Jurkat, Clone E6-1 (cell line): ENCODE data around the gene ARL15.

ENCODE experiments used
- DNase-seq: peaks from one replicate; pipeline ENCODE4 v3.0.0-alpha.2; 2011; ENCODE audit warnings: low read depth, low spot score
- H3K4me3 ChIP-seq: 2 replicates; pipeline ENCODE4 v1.5.1; 2011; ENCODE audit warnings: mild to moderate bottlenecking, low read length, control low read depth, moderate library complexity

Gene ARL15

GRCh38 chr5:53908757-53909156 is 401.6 kb downstream of the ARL15 start:
- DNase-seq = no peak
- no peak overlapping the region for H3K4me3 ChIP-seq

- DNase-seq = no peak
Measured at GRCh38 chr5:53907827-53908226, 402.5 kb downstream of the ARL15 start.

GRCh38 chr5:53906736-53907135 is 403.6 kb downstream of the ARL15 start:
- DNase-seq = no peak
- no peak overlapping the region for H3K4me3 ChIP-seq

More at GRCh38 chr5:53907827-53908226, 402.5 kb downstream of the ARL15 start:
- H3K4me3 ChIP-seq = no peak overlapping the region

DNA sequence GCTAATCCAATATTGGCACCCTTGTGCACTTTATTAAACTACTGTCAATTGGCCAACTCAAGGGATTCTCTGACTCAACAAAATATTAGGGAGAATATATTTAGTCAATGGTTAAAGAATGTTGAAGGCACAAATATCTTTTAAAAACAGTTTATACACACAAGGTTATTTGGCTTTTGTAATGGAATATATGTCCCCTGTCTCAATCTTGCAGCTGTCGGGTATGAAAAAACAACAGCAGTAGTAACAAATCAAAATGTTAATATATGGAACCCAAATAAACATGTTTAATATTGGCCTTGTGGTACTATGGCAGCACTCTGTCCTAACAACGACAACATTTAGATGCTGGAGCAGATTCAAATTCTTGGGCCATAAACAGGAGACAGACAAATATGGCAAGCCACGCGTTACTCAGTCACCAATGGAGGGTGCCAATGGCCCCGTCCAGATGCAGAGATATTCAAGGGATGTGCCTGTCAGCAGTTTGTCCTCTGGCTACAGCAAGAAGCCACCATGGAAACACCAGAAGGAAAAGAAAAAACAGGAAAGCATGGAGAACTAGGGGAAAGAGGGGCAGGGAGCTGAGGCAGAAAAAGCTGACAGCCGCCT is 408.0 kb downstream of the ARL15 start:
- H3K4me3 ChIP-seq = no peak overlapping the region
- no peak for DNase-seq

DNA sequence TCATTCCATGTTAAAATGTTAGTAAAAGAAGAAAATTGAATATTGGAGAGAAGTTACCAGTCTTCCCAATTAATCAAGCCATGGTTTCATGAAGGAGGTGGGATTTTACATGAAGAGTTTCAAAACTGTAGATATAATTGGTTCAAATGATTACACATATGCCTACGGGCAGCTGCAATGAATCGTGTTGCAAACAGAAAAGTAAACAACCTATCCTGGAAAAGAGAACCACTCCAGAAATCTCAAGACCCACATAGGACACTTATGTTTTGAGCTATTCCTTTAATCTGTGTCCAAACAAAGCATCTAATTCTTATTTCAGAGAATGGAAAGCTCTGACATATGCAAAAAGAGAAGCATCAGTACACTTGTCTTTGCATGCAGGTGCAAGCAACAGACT is 409.7 kb downstream of the ARL15 start:
- H3K4me3 ChIP-seq = no peak overlapping the region
- DNase-seq = no peak

DNA sequence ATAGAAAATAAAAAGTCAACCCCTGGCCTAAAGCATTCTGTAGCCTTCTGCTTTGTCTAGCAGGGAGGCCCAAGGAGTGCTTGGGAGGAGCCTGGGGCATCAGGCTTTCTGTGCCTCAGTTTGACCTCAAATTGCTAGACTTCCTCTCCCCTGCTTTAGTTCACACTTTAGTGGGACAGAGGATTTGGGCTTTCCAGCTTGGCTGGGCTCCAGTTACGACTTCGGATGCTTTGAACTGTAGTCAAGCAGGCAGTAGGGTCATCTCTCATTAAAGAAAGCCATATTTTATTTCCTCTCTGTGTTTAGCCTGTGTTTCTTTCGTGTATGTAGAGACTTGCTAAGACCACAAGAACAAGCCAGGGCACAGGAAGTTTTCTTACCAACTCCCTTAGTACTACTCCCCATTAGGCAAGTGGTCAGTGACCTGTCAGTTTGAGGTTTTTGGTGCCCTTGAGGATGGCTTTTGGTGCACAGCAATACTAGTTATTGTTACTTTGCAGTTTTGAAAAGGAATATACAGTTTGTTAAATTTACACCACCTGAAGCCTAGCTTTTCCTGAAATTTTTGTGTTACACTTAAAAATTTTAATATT is 415.2 kb downstream of the ARL15 start:
- H3K4me3 ChIP-seq = no peak overlapping the region
- DNase-seq = no peak

DNA sequence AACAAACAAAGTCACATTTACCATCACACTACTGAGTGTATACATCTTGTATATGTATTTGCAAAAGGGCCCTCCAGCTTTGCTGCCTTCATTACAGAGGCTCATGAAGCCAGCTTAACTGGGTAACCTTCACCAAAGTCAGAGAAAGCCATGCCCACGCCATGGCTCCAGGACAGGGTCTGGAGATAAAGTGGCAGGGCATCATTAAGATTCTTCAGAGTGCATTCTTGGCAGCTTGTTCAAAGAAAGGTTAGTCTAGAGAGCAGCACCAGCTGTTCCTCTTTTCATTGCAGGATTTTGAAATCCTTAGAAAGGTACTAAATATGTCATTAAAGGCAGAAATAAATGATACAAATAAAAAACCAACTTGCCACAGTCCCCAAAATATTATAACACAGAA is 416.7 kb downstream of the ARL15 start:
- no peak for DNase-seq
- H3K4me3 ChIP-seq = no peak overlapping the region

DNA sequence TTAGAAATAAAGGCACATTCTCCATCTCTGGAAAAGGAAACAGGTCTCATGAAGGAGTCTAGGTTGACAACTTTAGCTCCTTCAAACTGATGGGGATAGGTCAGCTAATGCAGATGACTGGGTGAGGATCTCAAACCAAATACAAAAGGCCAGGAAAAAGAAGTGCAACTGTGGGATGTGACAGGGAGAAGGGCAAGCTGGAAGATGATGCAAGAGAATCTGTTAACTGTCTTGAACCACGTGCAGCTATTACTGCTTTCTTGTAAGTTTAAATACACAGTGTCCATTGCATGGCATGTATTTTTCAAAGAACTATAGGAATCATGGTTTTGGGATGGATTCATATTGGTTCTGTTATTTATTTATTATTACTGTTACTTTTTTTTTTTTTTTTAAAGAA is 418.1 kb downstream of the ARL15 start:
- H3K4me3 ChIP-seq = no peak overlapping the region
- DNase-seq = no peak

GRCh38 chr5:53891159-53891558 is 419.2 kb downstream of the ARL15 start:
- no peak overlapping the region for H3K4me3 ChIP-seq

DNA sequence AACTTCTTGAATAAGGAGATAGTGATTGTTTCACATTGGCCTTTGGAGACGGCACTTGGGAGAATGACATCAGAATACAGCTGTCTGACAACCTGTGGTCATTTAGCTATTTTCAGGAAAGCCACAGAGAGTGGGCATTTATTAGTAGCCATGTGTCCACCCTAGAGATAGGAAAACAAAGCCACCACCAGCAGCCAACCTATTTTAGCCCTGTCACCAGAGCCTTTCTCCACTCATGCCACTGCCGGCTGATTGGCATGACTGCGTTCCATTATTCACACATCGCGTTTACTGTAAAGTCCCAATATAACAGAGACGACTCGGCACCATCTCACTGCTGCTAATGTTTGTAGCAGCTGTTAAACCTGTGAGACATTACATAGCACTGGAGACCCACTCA is 419.9 kb downstream of the ARL15 start:
- no peak for DNase-seq

More at GRCh38 chr5:53891159-53891558, 419.2 kb downstream of the ARL15 start:
- DNase-seq = no peak

GRCh38 chr5:53884844-53885243 is 425.5 kb downstream of the ARL15 start:
- H3K4me3 ChIP-seq = no peak overlapping the region
- DNase-seq = no peak

More for the DNA sequence above, 419.9 kb downstream of the ARL15 start:
- H3K4me3 ChIP-seq = no peak overlapping the region

DNA sequence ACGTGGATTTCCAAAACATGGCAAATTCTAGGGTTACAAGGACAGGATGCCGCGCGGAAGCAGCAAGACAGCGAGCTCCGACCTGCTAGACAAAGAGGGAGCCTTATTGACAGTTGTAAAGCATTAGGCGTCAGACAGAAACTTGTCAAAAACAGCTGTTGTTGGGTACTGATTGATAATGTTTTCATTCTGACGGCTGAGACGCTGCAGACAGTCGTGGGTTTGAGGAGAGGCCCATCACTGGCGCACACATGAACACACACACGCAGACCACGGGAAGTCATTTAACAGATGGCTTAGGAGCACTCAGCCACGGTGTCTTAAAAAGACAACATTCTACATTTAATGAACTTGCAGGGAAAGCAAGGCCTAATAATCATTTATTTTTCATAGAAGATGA is 426.0 kb downstream of the ARL15 start:
- no peak overlapping the region for H3K4me3 ChIP-seq

GRCh38 chr5:53882676-53883031 is 427.7 kb downstream of the ARL15 start:
- no peak for DNase-seq
- no peak overlapping the region for H3K4me3 ChIP-seq

More for the DNA sequence above, 426.0 kb downstream of the ARL15 start:
- peak; percentile 9 for DNase-seq

DNA sequence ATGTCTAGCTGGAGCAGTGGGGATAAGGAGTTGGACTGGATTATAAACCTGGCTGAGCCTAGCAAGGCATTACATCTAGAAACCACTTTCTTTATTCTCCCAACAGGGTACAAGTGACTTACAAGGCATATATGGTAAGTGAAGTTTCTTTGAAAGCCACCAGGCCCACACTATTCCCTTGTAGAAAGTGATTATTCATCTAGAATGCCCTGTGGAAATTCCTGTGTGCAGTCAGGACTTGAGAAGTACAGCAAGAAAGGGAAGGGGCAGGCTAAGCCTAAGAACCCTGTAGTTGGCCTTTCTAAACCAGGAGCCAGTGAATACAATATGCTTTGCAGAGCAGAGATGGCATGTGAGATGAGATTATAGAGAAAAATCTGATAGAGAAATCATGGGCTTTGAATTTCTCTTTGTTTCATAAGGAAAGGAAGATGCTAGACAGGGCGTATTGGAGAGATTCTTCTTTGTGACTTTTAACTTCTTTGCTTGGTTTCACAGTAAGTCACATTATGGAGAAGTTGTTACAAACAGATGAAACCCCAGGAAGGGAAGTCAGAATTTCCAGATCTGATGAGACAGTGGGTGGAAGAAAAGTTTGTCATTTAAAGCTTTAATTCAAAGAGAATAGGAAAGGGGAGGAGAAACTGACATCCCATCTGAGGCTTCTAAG is 428.2 kb downstream of the ARL15 start:
- no peak overlapping the region for H3K4me3 ChIP-seq
- DNase-seq = no peak

GRCh38 chr5:53879708-53880323 is 430.6 kb downstream of the ARL15 start:
- H3K4me3 ChIP-seq = no peak overlapping the region
- no peak for DNase-seq

DNA sequence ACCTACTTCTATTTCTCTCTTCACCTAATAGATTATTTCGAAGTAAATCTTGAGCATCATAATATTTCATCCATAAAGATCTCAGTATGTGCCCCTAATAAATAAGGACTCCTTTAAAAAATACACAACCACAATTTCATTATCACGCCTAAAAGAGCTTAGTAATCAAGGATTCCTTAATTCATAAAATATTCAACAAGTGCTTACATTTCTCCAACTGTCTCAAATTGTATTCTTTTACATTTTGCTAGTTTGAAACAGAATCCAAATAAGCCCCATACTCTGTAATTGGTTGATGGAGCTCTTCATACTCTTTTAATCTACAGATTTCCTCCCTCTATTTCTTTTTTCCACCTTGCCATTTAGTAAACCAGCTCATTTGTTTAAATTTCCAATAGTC is 432.4 kb downstream of the ARL15 start:
- no peak for DNase-seq
- H3K4me3 ChIP-seq = no peak overlapping the region

DNA sequence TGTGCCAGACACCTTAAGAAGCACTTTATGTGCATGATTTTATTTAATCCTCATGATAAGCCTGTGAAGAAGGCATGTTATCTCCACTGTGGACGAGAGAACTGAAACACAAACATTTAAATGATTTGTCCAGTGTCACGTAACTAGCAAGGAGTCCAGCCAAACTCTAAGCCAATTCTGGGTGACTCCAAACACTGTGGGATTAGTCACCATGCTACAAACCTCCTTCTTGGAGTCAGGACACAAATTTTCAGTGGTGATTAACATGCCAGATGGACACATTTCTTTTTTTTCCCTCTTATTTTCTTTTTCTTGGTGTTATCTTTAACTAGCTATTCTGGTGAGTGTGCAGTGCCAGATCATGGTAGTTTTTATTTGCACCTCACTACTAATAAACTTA is 433.1 kb downstream of the ARL15 start:
- no peak for DNase-seq
- no peak overlapping the region for H3K4me3 ChIP-seq

- H3K4me3 ChIP-seq = no peak overlapping the region
- DNase-seq = no peak
Measured at GRCh38 chr5:53874409-53874808, 436.0 kb downstream of the ARL15 start.

- DNase-seq = no peak
Measured at GRCh38 chr5:53873235-53873634, 437.1 kb downstream of the ARL15 start.

DNA sequence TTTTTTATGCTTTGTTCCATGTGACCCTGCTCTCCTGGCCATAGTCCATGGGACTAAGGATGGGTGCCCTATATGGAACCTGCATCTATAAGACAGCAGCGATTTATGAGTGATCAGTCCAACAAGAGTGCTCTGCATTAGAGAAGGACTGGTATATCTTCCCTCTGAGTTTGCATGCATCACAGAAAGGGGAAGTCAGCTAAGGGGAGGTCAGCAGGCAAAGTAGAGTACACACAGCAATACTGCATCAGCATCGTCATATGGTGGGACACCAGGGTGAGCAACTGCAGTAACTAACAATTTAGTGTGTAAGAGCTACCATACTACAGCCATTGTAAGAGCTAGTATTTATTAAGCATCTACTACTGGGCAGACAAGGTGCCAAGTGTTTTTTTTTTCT is 438.6 kb downstream of the ARL15 start:
- H3K4me3 ChIP-seq = no peak overlapping the region
- no peak for DNase-seq

More at GRCh38 chr5:53873235-53873634, 437.1 kb downstream of the ARL15 start:
- H3K4me3 ChIP-seq = no peak overlapping the region
